GM23248 (cell line): ENCODE measurements around the gene ADAMTS3. TPM values are rescaled to one million over a fixed set of nuclear protein-coding genes. Genes with fewer than 3 reads are reported as not detected.
A peak's percentile ranks its signal among the peaks of the same experiment; 100 is the strongest.

Experiments
- DNase-seq: peaks from one replicate; pipeline ENCODE4 v3.0.0-alpha.2; 2015
- H2AFZ ChIP-seq: fragments of 200-600 bp; sonication (generic); 2 replicates; pipeline ENCODE4 v1.6.1; 2016; ENCODE audit warnings: antibody characterized with exemption
- H3F3A ChIP-seq: fragments of 200-600 bp; sonication (generic); 2 replicates; pipeline ENCODE4 v1.6.1; 2016; ENCODE audit warnings: mild to moderate bottlenecking, antibody characterized with exemption, mixed run types; ENCODE audit not compliant: insufficient read depth
- H3K27ac ChIP-seq: fragments of 200-600 bp; sonication (generic); 2 replicates; pipeline ENCODE4 v1.5.1; 2016; ENCODE audit warnings: mild to moderate bottlenecking
- H3K27me3 ChIP-seq: fragments of 200-600 bp; sonication (generic); replicated peaks from 2 replicates; pipeline ENCODE4 v1.6.1; 2016; ENCODE audit warnings: mild to moderate bottlenecking; ENCODE audit not compliant: insufficient read depth
- H3K36me3 ChIP-seq: fragments of 200-600 bp; sonication (generic); 2 replicates; pipeline ENCODE4 v1.6.1; 2016; ENCODE audit warnings: low read depth, mild to moderate bottlenecking
- H3K4me1 ChIP-seq: fragments of 200-600 bp; sonication (generic); 2 replicates; pipeline ENCODE4 v1.6.1; 2016; ENCODE audit warnings: mild to moderate bottlenecking; ENCODE audit not compliant: insufficient read depth
- H3K4me2 ChIP-seq: fragments of 200-600 bp; sonication (generic); one replicate; pipeline ENCODE4 v1.6.1; 2016; ENCODE audit warnings: mild to moderate bottlenecking; ENCODE audit not compliant: unreplicated experiment
- H3K4me3 ChIP-seq: fragments of 200-600 bp; sonication (generic); 2 replicates; pipeline ENCODE4 v1.5.1; 2016; ENCODE audit warnings: mild to moderate bottlenecking
- H3K79me2 ChIP-seq: fragments of 200-600 bp; sonication (generic); 2 replicates; pipeline ENCODE4 v1.6.1; 2016; ENCODE audit warnings: mild to moderate bottlenecking; ENCODE audit not compliant: insufficient read depth
- H3K9ac ChIP-seq: fragments of 200-600 bp; sonication (generic); 2 replicates; pipeline ENCODE4 v1.6.1; 2016; ENCODE audit warnings: mild to moderate bottlenecking
- H3K9me2 ChIP-seq: fragments of 200-600 bp; sonication (generic); 2 replicates; pipeline ENCODE4 v1.6.1; 2016; ENCODE audit warnings: mixed run types, mild to moderate bottlenecking, moderate library complexity; ENCODE audit not compliant: insufficient read depth
- H3K9me3 ChIP-seq: fragments of 200-600 bp; sonication (generic); one replicate; pipeline ENCODE4 v1.6.1; 2017; ENCODE audit warnings: low read depth
- H4K20me1 ChIP-seq: fragments of 200-600 bp; sonication (generic); 2 replicates; pipeline ENCODE4 v1.6.0; 2016; ENCODE audit not compliant: insufficient read depth
- EZH2 ChIP-seq: fragments of 200-600 bp; sonication (generic); IDR thresholded peaks from 2 replicates; pipeline ENCODE4 v1.6.1; 2018; ENCODE audit warnings: antibody characterized with exemption, mild to moderate bottlenecking; ENCODE audit not compliant: insufficient read depth, poor library complexity, severe bottlenecking
- EZH2phosphoT487 ChIP-seq: fragments of 200-600 bp; sonication (generic); IDR thresholded peaks from 2 replicates; pipeline ENCODE4 v1.6.1; 2018; ENCODE audit warnings: antibody characterized with exemption, moderate library complexity, mild to moderate bottlenecking, low read depth; ENCODE audit not compliant: insufficient read depth
- WGBS, 2 experiments: methylation state at CpG; one replicate each; pipeline ENCODE4 v1.1.6; 2015 to 2017; ENCODE audit warnings: low lambda C conversion rate in 2 of 2, low coverage in 1 of 2; ENCODE audit errors: missing lambda C conversion rate in 2 of 2; 5-methylcytosine and 5-hydroxymethylcytosine counted together
- in situ Hi-C: fragments of 300-500 bp; cut with MboI; formaldehyde crosslinking; loops from 2 replicates; pipeline ENCODE4 v1.15.0; 2020
- polyA plus RNA-seq: library from polyadenylated mRNA; unstranded; fragments of >200 nt; fragmentation: Nextera tagmentation; extraction: Ambion mirVana; gene quantifications from 2 replicates; pipeline ENCODE4 v1.2.1, GENCODE V29; 2016
- total RNA-seq: library from RNA; depleted of rRNA; stranded (reverse); fragments of >200 nt; shearing (Covaris generic); gene quantifications from 2 replicates; pipeline ENCODE4 v1.2.3, GENCODE V29; 2014

The ADAMTS3 gene
- total and polyA plus RNA-seq, 2 experiments from 2014 or later: 0.20 to 0.43 TPM

DNA sequence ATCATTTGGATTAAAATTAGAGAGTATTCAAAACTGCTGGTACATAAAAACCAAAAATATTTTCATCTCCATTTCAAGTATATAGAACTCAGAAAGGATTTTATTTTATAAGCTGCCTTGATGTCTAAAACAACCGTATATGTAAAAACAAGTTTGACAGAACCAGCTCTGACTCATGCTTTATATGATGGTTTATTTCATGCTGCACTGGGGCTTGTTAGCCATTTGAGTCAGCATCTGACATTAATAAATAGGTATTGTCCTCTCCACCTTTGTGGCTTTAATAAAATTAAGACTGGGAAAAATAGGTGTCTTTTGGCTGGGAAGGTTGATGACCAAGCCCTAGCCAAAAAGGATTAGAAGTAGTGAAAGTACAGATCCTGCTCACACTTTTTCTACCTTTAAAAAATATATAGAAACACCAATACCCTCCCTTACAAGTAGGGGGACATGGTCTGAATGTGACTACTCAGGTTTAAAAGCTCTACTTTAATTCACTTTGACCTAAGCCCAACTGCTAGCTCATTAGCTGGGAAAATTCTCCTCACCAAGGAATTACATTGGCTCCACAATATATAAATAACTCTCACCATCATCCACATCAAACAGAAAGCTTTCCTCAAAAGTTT lies 228.1 kb downstream of the ADAMTS3 start:
- no peaks in the 10 kb centered on the region for H3K79me2 ChIP-seq
- no peak overlapping the region for H3K4me2 ChIP-seq
- in situ Hi-C loops: no loop called here
- DNase-seq: peak; percentile 43
- no peak overlapping the region for H3K27ac ChIP-seq
- no peaks in the 10 kb centered on the region for H3K27me3 ChIP-seq
- no peaks in the 10 kb centered on the region for H3K9me3 ChIP-seq
- TF ChIP-seq EZH2phosphoT487: no peak
- no peak for TF ChIP-seq EZH2
- 0 out of 2 replicates have a peak, but pooled peaks cover 4% of the 10 kb centered on the region for H3K4me1 ChIP-seq
- no peaks in the 10 kb centered on the region for H3K36me3 ChIP-seq
- no peak overlapping the region; the same call in 1 of the 2 replicates for H2AFZ ChIP-seq
- no peaks in the 10 kb centered on the region for H4K20me1 ChIP-seq
- peaks cover 3% of the 10 kb centered on the region; the same call in 1 of the 2 replicates for H3K9me2 ChIP-seq
- H3F3A ChIP-seq: no peaks in the 10 kb centered on the region
- H3K9ac ChIP-seq: no peak overlapping the region
- no peak overlapping the region for H3K4me3 ChIP-seq
- 12 to 13% methylated on average over 1 of the region's 1 CpG for WGBS, 2 experiments

DNA sequence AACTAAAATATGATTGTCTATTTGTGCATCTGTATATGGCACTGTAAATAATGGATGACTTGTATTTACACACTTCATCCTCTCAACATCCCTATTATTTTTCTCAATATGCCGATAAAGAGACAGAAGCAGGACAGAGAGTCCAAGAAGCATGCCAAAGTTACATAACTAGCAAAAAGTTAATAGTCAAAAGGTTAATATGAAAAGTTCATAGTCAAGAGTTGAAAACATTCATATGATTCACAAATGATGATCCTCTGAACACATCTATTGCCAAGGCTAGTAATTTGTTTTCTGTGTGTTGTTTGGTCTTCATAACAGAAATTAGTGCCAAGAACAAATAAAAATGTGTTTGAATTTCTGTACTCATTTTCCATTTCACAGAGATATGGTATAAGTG lies 231.0 kb downstream of the ADAMTS3 start:
- Histone ChIP-seq H3K4me2 (no peak overlapping the region), H3K27me3 (no peaks in the 10 kb centered on the region), H2AFZ (no peak overlapping the region), H3K9me2 (peaks cover 3% of the 10 kb centered on the region; the same call in 1 of the 2 replicates), H4K20me1 (no peaks in the 10 kb centered on the region), H3K36me3 (no peaks in the 10 kb centered on the region), H3K9ac (no peak overlapping the region), H3K4me3 (no peak overlapping the region), H3F3A (no peaks in the 10 kb centered on the region), H3K9me3 (no peaks in the 10 kb centered on the region), H3K79me2 (no peaks in the 10 kb centered on the region), H3K27ac (no peak overlapping the region), H3K4me1 (0 out of 2 replicates have a peak, but pooled peaks cover 4% of the 10 kb centered on the region)
- TF ChIP-seq EZH2phosphoT487: no peak
- no peak for TF ChIP-seq EZH2
- DNase-seq: no peak
- in situ Hi-C loops: no loop called here
- WGBS, 2 experiments: 28 to 32% methylated on average over 1 of the region's 1 CpG

GRCh38 chr4:72330381-72330780 lies 238.6 kb downstream of the ADAMTS3 start:
- in situ Hi-C loops: no loop called here

DNA sequence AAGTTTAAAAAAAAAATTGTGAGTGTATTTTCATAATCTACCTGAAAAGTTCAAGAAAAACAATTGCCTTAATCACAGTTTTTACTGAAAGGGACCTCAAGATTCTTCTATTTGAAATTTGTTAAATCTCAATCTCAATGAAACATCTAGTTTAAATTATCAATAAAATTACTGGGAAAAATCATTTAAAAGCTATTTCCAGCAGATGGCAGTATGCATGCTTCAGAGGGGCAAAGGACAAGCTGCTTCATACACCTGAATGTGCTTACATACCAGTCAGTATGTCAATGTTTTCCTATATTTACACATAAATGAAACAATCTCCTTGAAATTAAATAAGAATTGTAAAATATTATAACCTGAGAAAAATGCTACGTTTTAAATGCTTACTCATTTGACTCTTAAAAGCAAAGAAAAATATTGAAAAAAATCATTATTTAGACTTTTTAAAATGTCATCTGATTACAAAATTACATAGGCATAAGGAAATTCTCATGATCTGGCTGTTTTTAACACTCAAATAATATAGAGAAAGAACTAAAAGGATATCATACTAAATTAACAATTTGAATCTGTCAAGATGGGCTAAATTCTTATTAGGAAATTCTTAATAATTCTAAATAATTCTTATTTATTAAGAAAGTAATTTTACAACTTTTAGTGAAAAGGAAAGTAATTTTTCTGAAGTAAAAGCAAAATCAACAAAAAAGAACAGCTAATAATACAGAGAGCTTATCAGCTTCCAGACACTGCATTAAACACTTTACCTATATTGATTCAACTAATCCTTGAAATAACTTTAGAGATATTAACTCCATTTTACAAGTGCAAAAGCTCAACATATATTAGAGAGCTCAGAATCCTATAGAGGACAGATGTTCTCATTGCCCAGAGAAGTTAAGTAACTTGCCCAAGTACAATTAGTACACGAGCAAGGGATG lies 242.1 kb downstream of the ADAMTS3 start:
- 0 out of 2 replicates have a peak, but pooled peaks cover 5% of the 10 kb centered on the region for H3K4me1 ChIP-seq
- in situ Hi-C loops: no loop called here
- H3F3A ChIP-seq: no peaks in the 10 kb centered on the region
- H3K27me3 ChIP-seq: no peaks in the 10 kb centered on the region
- H3K9me3 ChIP-seq: no peaks in the 10 kb centered on the region
- H3K79me2 ChIP-seq: no peaks in the 10 kb centered on the region
- no peak overlapping the region for H2AFZ ChIP-seq
- no peaks in the 10 kb centered on the region for H3K36me3 ChIP-seq
- no peaks in the 10 kb centered on the region for H3K9me2 ChIP-seq
- no peak overlapping the region for H3K27ac ChIP-seq
- TF ChIP-seq EZH2: no peak
- no peak for TF ChIP-seq EZH2phosphoT487
- DNase-seq: peak; percentile 68
- H3K4me2 ChIP-seq: no peak overlapping the region
- WGBS, 2 experiments: 48 to 49% methylated on average over 2 of the region's 2 CpGs
- H3K4me3 ChIP-seq: no peak overlapping the region
- no peak overlapping the region for H3K9ac ChIP-seq
- H4K20me1 ChIP-seq: no peaks in the 10 kb centered on the region

More at GRCh38 chr4:72330381-72330780, 238.6 kb downstream of the ADAMTS3 start:
- Histone ChIP-seq H2AFZ (no peak overlapping the region), H3K4me2 (no peak overlapping the region), H3K4me3 (no peak overlapping the region), H3K9me3 (no peaks in the 10 kb centered on the region), H3K9ac (no peak overlapping the region), H3K36me3 (no peaks in the 10 kb centered on the region), H3K79me2 (no peaks in the 10 kb centered on the region), H3K9me2 (no peaks in the 10 kb centered on the region), H3F3A (no peaks in the 10 kb centered on the region), H4K20me1 (no peaks in the 10 kb centered on the region), H3K4me1 (0 out of 2 replicates have a peak, but pooled peaks cover 2% of the 10 kb centered on the region), H3K27me3 (no peaks in the 10 kb centered on the region), H3K27ac (no peak overlapping the region)
- TF ChIP-seq EZH2 (no peak), EZH2phosphoT487 (no peak)
- 93% methylated on average over 1 of the region's 1 CpG for WGBS, 2 experiments
- DNase-seq: no peak
